ENCODE measurements around the gene OR4D10. TPM values are rescaled to one million over a fixed set of nuclear protein-coding genes. Genes with fewer than 3 reads are reported as not detected.

Gene OR4D10
- total RNA-seq, 2 donors from 2014 or later = not detected

DNA sequence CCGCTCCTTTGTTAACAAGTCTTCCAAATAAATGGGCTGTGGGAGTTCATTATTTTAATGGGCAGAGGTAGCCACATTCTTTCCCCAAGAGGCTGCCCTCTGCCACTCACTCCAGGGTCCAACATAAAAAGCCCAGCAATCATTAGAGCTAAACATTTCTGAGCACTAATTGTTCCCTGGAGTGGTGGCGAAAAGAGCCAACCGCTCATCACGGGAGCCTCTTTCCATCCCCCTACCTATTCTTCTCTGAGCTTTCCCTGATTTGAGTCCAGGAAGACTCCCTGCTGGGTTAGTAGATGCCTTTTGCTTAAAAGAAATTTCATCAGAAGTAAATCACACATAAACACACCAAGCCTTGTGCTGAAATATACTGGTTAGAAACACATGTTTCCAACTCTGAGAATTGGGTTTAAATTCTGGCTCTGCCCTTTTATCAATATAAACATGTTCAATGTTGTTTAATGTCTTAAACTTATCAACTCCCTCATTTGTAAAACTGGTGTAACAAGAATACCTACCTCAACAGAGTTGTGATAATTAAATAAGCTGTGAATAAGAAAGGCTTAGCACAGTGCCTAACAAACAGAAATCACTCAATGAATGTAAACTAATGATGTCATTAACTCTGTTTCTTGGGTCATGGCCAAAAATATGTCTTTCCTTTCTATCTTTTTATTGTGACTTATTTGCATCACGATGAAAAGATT is 46.6 kb upstream of the OR4D10 start, which contains the start of gene OR5A2:
OR5A2 (minus strand) TSS at position 53 of the 707 bp plus-strand sequence. CDS start 3,460 bp downstream, outside the sequence.
- H3K27me3 ChIP-seq (ENCODE audit: control insufficient read depth, insufficient read depth, low read length, poor library complexity, severe bottlenecking) = no peaks in the 10 kb centered on the region
- peak within 1 kb of the TSS; percentile 62 for H3K27ac ChIP-seq (ENCODE audit: low read depth, low read length)
- peak; percentile 74 for DNase-seq
- WGBS, 2 experiments (ENCODE audit: insufficient coverage in 1 of 2, insufficient read length in 1 of 2) = 22 to 41% methylated on average over 4 to 5 of the region's 5 CpGs
- H3K4me1 ChIP-seq (ENCODE audit: control insufficient read depth, insufficient read depth, low read length) = peaks cover 8% of the 10 kb centered on the region
- Mint-ChIP-seq H3K36me3 (ENCODE audit: low read depth) (no peaks in the 10 kb centered on the region), H3K9me3 (no peaks in the 10 kb centered on the region), H3K27ac (peak within 1 kb of the TSS; percentile 83), H3K4me3 (peak within 1 kb of the TSS; percentile 10), H3K27me3 (ENCODE audit: insufficient read depth) (no peaks in the 10 kb centered on the region), H3K4me1 (peaks cover 39% of the 10 kb centered on the region)
- no peaks in the 10 kb centered on the region for H3K36me3 ChIP-seq (ENCODE audit: control insufficient read depth, insufficient read depth, low read length)
- H3K9ac ChIP-seq (ENCODE audit: extremely low read depth, low read length, poor library complexity, severe bottlenecking) = no peak within 1 kb of the TSS
- TF ChIP-seq CTCF (conservative IDR thresholded peaks at IDR 0.05) = no peak
- H3K4me3 ChIP-seq (ENCODE audit: low read length) = peak within 1 kb of the TSS; percentile 13
- H3K9me3 ChIP-seq (ENCODE audit: control insufficient read depth, low read length) = no peaks in the 10 kb centered on the region

DNA sequence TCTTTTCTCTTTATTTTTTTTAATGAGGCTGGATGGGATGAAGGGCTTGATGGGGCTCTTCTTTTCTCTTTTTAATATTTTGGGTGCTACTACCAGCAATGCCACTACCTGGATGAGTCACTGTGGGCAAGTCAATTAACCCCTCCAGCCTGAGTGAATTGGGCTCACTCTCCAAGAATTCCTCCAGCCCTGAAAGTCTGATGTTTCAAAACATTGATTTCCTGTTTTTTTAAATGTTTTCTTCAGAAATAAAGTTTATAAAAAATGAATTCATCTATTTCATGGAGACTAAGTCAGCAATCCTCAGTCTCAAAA is 46.1 kb upstream of the OR4D10 start:
- H3K27ac Mint-ChIP-seq = peak overlapping the region; percentile 83

DNA sequence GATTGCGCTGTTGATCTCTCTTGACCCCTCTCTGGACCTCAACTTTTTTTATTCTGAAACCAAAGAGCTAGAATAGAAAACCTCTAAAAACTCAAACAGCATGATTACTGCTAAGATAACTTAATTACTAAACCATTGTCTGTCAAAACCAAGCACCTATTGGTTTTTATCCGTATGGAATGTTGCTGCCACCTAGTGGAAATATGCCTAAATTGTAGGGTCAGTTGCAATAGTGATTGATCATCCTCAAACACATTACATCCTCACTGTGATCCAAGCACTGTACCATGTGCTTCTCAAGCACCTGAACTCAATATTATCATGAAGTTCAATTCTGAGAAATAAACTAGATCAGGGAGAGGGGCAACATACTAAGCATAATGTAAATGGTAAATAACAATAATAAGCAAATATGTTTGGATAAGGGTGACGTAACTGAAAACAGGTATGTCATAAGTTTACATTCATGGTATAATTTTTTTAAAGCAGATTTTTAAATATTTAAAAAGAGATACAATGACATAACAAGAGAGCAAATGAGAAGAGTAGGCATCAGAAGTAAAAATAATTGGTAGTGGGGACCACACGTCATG is 43.1 kb upstream of the OR4D10 start:
- peak; percentile 71 for DNase-seq
- Histone ChIP-seq H3K27ac (ENCODE audit: low read depth, low read length) (no peak overlapping the region), H3K36me3 (ENCODE audit: control insufficient read depth, insufficient read depth, low read length) (no peaks in the 10 kb centered on the region), H3K4me3 (ENCODE audit: low read length) (no peak overlapping the region), H3K9me3 (ENCODE audit: control insufficient read depth, low read length) (no peaks in the 10 kb centered on the region), H3K9ac (ENCODE audit: extremely low read depth, low read length, poor library complexity, severe bottlenecking) (no peak overlapping the region), H3K4me1 (ENCODE audit: control insufficient read depth, insufficient read depth, low read length) (peaks cover 8% of the 10 kb centered on the region), H3K27me3 (ENCODE audit: control insufficient read depth, insufficient read depth, low read length, poor library complexity, severe bottlenecking) (no peaks in the 10 kb centered on the region)
- no peaks in the 10 kb centered on the region for H3K36me3 Mint-ChIP-seq (ENCODE audit: low read depth)
- H3K9me3 Mint-ChIP-seq = no peaks in the 10 kb centered on the region
- no peak overlapping the region for H3K27ac Mint-ChIP-seq
- H3K4me1 Mint-ChIP-seq = peaks cover 34% of the 10 kb centered on the region
- H3K27me3 Mint-ChIP-seq (ENCODE audit: insufficient read depth) = peaks cover 3% of the 10 kb centered on the region
- H3K4me3 Mint-ChIP-seq = no peak overlapping the region
- WGBS, 2 experiments (ENCODE audit: insufficient coverage in 1 of 2, insufficient read length in 1 of 2) = 69 to 83% methylated on average over 1 to 4 of the region's 4 CpGs
- TF ChIP-seq CTCF (conservative IDR thresholded peaks at IDR 0.05) = peak; percentile 89

More for the DNA sequence above, 46.1 kb upstream of the OR4D10 start:
- Mint-ChIP-seq H3K4me3 (no peak overlapping the region), H3K27me3 (ENCODE audit: insufficient read depth) (peaks cover 3% of the 10 kb centered on the region), H3K4me1 (peaks cover 39% of the 10 kb centered on the region), H3K9me3 (no peaks in the 10 kb centered on the region), H3K36me3 (ENCODE audit: low read depth) (no peaks in the 10 kb centered on the region)
- no peak for TF ChIP-seq CTCF (conservative IDR thresholded peaks at IDR 0.05)
- peak overlapping the region; percentile 13 for H3K4me3 ChIP-seq (ENCODE audit: low read length)
- H3K4me1 ChIP-seq (ENCODE audit: control insufficient read depth, insufficient read depth, low read length) = peaks cover 8% of the 10 kb centered on the region
- no peak overlapping the region for H3K27ac ChIP-seq (ENCODE audit: low read depth, low read length)
- no peaks in the 10 kb centered on the region for H3K9me3 ChIP-seq (ENCODE audit: control insufficient read depth, low read length)
- H3K27me3 ChIP-seq (ENCODE audit: control insufficient read depth, insufficient read depth, low read length, poor library complexity, severe bottlenecking) = no peaks in the 10 kb centered on the region
- no peak overlapping the region for H3K9ac ChIP-seq (ENCODE audit: extremely low read depth, low read length, poor library complexity, severe bottlenecking)
- DNase-seq = no peak
- H3K36me3 ChIP-seq (ENCODE audit: control insufficient read depth, insufficient read depth, low read length) = no peaks in the 10 kb centered on the region

All from endodermal cell (in vitro differentiated cells).